Islet precursor cell (in vitro differentiated cells): Measurements from ENCODE around the gene SMIM41.

ENCODE experiments used
- DNase-seq: peaks from one replicate; pipeline ENCODE4 v3.0.0-alpha.2; 2018

Gene SMIM41

GRCh38 chr12:52123487-52124186 is 44.1 kb downstream of the SMIM41 start:
- peak; percentile 53 for DNase-seq

- DNase-seq, result peak; percentile 69
Observed at GRCh38 chr12:52125476-52125900, 46.0 kb downstream of the SMIM41 start.

DNA sequence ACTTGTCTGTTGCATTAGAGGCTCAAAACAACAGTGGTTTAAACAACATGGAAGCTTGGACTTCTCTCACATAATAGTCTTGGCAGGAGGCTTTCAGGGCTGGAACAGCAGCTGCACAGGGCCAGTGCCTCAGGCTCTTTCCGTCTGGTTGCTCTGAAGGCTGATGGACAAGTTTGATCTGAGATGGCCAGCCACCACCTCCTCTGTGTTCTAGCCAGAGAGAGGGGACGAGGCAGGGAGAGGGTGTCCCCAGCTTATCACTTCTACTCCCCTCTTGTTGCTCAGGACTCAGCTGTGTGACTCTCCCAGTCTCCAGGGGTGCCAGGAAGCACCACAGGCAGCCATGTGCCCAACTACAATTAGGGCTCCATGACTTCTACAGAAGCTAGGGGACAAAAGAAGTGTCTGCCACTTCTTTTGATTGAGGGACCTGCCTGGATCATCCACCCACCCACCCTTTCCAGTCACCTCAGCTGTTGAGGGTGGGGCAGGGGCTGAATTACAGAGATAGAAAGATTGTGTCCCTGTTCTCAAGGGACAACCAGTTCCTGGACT is 46.6 kb downstream of the SMIM41 start:
- DNase-seq, result peak; percentile 74

GRCh38 chr12:52126605-52127578 is 47.4 kb downstream of the SMIM41 start:
- DNase-seq, result peak; percentile 57

GRCh38 chr12:52127683-52128450 is 48.4 kb downstream of the SMIM41 start:
- DNase-seq, result peak; percentile 29

DNA sequence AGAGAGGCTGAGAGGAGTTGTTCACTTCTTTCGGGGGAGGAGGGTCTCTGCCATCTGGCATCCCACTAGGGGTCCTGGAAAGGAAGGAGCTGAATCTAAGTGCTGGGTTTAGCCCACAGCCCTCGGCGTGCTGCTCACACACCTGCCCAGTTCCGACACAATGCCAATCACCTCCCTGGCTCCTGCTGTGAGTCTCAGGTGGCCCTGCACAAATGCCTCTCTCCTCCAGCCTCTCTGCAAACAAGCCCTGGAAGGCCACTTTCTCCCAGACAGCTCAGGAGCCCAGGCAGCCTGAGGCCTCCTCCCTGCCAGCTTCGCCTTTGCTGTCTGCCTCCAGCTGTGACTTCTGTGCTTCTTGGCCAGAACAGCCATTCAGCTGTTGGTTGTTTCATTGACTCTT is 51.2 kb downstream of the SMIM41 start:
- peak; percentile 49 for DNase-seq

DNA sequence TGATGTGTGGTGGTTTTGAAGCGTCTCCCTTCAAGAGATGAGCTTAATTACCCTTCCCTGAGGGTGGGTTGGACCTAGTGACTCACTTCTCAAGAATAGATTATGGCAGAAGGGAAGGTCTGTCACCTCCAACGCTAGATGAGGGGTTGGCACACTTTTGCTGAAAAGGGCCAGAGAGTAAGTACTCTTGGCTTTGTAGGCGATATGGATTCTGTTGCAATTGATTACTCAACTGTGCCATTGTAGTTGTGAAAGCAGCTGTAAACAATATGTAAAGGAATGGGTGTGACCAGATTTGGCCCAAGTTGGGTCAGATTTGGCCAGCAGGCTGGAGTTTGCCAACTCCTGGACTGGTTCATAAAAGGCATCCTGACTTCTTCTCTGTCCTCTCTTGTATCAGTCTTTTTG is 53.3 kb downstream of the SMIM41 start:
- DNase-seq, result peak; percentile 51

GRCh38 chr12:52137746-52138145 is 58.2 kb downstream of the SMIM41 start:
- peak; percentile 50 for DNase-seq

GRCh38 chr12:52139147-52139546 is 59.6 kb downstream of the SMIM41 start:
- DNase-seq, result no peak

- peak; percentile 86 for DNase-seq
Observed at GRCh38 chr12:52139579-52140062, 60.1 kb downstream of the SMIM41 start.

- DNase-seq, result peak; percentile 68
Observed at GRCh38 chr12:52141306-52141705, 61.8 kb downstream of the SMIM41 start.

DNA sequence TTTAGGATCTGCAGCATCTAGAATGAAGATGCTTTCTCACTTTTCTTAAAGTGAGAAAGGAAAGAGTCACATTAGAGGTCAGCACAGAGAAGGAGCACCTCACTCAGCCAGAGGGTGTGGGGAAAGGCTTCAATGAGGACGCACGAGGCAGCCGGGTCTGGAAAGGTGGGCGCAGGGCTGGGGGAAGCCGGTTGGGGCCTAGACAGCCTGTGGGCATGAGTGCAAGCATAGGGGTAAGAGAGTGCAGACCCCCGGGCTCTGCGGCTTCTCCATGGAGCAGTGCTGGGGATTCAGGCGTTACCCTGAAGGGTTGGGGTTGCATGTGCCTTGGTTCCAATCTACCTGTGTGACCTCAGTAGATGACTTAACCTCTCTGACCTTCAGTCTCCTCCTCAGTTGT is 62.4 kb downstream of the SMIM41 start:
- no peak for DNase-seq

DNA sequence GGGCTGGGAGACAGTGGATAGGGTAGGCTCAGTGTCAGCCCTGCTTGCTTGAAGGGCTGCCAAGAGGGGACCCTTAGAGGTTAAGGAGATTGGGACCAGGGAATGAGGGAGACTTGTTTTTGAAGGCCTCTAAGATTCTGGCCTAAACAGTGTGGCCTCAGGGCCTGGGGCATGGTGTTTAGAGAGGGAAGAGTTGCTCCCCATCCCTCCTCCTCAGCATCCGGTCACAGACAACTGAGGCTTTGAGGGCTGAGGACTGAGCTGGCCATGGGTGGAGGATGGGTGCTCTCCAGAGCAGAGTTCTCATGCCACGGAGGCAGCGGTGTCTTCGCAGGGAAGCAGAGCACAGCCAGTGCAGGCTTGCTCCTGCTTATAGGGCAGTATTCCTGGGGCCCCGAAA is 62.9 kb downstream of the SMIM41 start:
- DNase-seq, result no peak

GRCh38 chr12:52144512-52145227 is 65.2 kb downstream of the SMIM41 start:
- peak; percentile 55 for DNase-seq

GRCh38 chr12:52145228-52146088 is 66.0 kb downstream of the SMIM41 start:
- peak; percentile 87 for DNase-seq

GRCh38 chr12:52146089-52146821 is 66.8 kb downstream of the SMIM41 start:
- DNase-seq, result no peak

- peak; percentile 64 for DNase-seq
Observed at GRCh38 chr12:52146822-52147366, 67.4 kb downstream of the SMIM41 start.

DNA sequence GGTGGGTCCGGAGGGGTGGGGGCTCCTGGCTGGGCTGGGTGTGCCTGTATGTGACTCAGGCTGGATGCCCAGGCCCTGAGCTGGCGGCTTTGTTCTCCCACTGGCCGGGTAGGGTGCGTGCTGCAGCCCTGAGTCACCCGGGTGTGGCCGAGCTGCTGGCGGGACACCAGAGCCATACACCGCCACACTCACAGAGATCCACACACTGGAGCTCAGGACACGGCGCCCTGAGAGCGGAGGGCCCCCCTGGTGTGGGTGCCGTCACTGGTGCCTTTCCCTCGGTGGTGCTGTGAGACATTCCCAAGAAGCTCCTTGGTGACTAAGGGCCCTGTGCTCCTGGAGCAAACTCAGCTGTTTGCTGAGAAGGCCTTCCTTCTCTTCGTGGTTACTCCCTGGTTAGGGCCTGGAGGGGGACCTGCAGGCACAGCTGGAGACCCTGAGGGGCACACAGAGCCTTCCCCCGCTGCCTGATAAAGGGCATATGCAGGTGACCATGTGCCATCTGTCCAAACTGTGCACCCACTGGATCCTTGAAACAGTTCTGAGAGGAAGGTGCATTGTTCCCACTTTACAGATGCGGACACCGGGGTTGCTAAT is 68.0 kb downstream of the SMIM41 start:
- DNase-seq, result peak; percentile 100

DNA sequence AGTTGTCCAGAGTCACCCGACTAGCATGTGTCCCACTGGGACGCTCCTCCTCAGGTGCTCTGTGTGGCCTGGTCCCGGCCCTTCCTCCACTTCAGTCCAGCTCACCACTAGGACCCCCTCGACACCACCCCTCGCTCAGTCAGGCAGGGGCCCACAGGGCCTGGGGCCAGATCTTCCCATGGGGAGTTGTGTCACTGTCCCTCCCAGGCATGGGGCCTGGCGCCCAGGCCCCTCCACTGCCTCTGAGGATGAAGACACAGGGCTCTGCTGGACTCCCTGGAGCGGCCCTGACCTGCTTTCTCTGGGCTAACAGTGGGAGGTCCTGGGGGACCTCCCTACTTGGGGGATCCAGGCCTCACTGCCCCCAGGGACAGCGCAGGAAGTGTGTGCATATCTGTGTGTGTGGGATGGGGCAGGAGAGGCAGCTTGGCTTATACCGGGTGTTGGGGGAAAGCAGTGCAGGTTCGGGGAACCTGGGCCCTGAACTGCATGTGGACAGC is 68.5 kb downstream of the SMIM41 start:
- DNase-seq, result peak; percentile 61
